Adrenal gland (tissue), 12 donors: ENCODE measurements around the gene CIAO3. TPM values are rescaled to one million over a fixed set of nuclear protein-coding genes. Genes with fewer than 3 reads are reported as not detected.

Experiments used
- DNase-seq, 7 donors: peaks; one replicate each; pipeline ENCODE4 v3.0.0-alpha.2; 2019 to 2020
- H3K27ac ChIP-seq, 5 donors: fragments of 200-600 bp; sonication (generic) in 4 of 5; 1 replicate in 3 of 5; 2 replicates in 2 of 5; pipeline versions ENCODE4 v1.5.1 to v1.8.0; 2016 to 2020; ENCODE audit warnings: mild to moderate bottlenecking in 1 of 5
- H3K27me3 ChIP-seq: fragments of 200-600 bp; 2 replicates; pipeline ENCODE4 v1.8.0; 2021
- H3K36me3 ChIP-seq, 2 donors: fragments of 200-600 bp; replicated peaks in 1 of 2; 1 replicate in 1 of 2; 2 replicates in 1 of 2; pipeline versions ENCODE4 v1.5.1 to v1.8.0; 2018 to 2022
- H3K4me1 ChIP-seq, 2 donors: fragments of 200-600 bp; replicated peaks in 1 of 2; 1 replicate in 1 of 2; 2 replicates in 1 of 2; pipeline versions ENCODE4 v1.5.1 to v1.8.0; 2018 to 2021
- H3K4me3 ChIP-seq, 4 donors: fragments of 200-600 bp; sonication (generic) in 3 of 4; one replicate each; pipeline ENCODE4 v1.5.1; 2016 to 2018
- H3K9me3 ChIP-seq, 3 donors: fragments of 200-600 bp; sonication (generic) in 1 of 3; replicated peaks in 1 of 3; 1 replicate in 2 of 3; 2 replicates in 1 of 3; pipeline versions ENCODE4 v1.5.1 to v1.8.0; 2016 to 2021
- POLR2A ChIP-seq, 2 donors: fragments of 450-650 bp; IDR thresholded peaks; one replicate each; pipeline ENCODE4 v1.6.1; 2017; ENCODE audit warnings: antibody characterized with exemption in 2 of 2, mild to moderate bottlenecking in 2 of 2, moderate library complexity in 1 of 2
- WGBS, 4 donors: extraction: QIAGEN DNeasy Blood & Tissue Kit in 2 of 4; methylation state at CpG; one replicate each; pipeline versions ENCODE4 v1.1.5 to v1.1.7; 2013 to 2017; 5-methylcytosine and 5-hydroxymethylcytosine counted together
- intact Hi-C, 2 donors: fragments of 100-400 bp; cut with DNase I; formaldehyde crosslinking; loops; one replicate each; pipeline versions ENCODE4 v1.14.1 to v1.15.0; 2022 to 2023
- polyA plus RNA-seq, 3 donors: library from polyadenylated mRNA; stranded (reverse); fragments of 200-250 nt in 2 of 3; fragments of 350-450 nt in 1 of 3; fragmentation: Illumina TruSeq in 1 of 3; extraction: RNeasy Lipid Tissue Mini Kit (QIAGEN cat#74804) in 1 of 3; gene quantifications; one replicate each; pipeline ENCODE4 v1.2.3, GENCODE V29; 2013 to 2014
- total RNA-seq, 9 donors: library from RNA; depleted of rRNA in 4 of 9; stranded (reverse); fragments of >200 nt in 4 of 9; fragments of 120-200 nt in 1 of 9; fragmentation: NEBNext Ultra II Directional in 1 of 9; extraction: Animal tissue kit (Norgen Biotek cat#: 25700) in 1 of 9; gene quantifications; one replicate each; pipeline versions ENCODE4 v1.1.0 to v1.2.4, GENCODE V29; 2013 to 2023
- TF ChIP-seq, protein P1 (sequence below), 6 experiments: fragments of 450-650 bp in 4 of 6; fragments of 200-600 bp in 2 of 6; sonication (generic) in 1 of 6; IDR thresholded peaks; 1 replicate in 5 of 6; 2 replicates in 1 of 6; pipeline versions ENCODE4 v1.5.1 to v1.8.0; 2016 to 2021; ENCODE audit warnings: antibody characterized with exemption in 6 of 6, mild to moderate bottlenecking in 2 of 6, moderate library complexity in 1 of 6
- donor health status: healthy with polysubstance abuse.
- donor health status: Bipolar disorder and iron deficiency.
- donor health status: DM: yes; HTN: yes; CAD: no.
- donor health status: DM: no; HTN: no; CAD: no.
- donor health status: DM: no; HTN: no; CAD: no.
- donor health status: DM: yes; HTN: yes; CAD: no.

CIAO3 gene
- total and polyA plus RNA-seq, 12 donors = 8.9 to 99.4 (median 29.5) TPM

DNA sequence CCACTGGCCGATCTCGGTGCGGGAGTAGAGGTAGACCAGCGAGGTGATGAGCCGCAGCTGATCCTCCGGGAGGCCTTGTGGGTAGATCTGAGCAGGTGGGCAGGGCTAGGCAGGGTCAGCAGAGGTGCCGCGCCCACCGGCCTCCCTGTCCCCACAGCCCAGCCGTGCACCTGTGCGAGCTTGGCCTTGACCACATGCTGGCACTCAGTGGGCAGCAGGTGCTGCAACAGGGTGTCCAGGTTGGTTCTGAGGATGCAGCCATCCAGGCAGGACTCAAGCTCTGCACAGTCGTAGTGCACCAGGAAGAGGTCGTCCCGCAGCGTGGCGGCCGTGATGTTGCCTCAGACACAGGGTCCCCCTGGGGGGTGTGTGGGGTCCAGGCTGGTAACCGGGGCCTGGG lies 32.2 kb upstream of the CIAO3 start:
- H3K27me3 ChIP-seq = no peaks in the 10 kb centered on the region
- WGBS, 4 donors = 82 to 95% (median 87%) methylated on average over 6 to 18 of the region's 18 CpGs
- no peak for TF ChIP-seq POLR2A (IDR thresholded peaks at IDR 0.05)
- TF ChIP-seq, protein P1, sequence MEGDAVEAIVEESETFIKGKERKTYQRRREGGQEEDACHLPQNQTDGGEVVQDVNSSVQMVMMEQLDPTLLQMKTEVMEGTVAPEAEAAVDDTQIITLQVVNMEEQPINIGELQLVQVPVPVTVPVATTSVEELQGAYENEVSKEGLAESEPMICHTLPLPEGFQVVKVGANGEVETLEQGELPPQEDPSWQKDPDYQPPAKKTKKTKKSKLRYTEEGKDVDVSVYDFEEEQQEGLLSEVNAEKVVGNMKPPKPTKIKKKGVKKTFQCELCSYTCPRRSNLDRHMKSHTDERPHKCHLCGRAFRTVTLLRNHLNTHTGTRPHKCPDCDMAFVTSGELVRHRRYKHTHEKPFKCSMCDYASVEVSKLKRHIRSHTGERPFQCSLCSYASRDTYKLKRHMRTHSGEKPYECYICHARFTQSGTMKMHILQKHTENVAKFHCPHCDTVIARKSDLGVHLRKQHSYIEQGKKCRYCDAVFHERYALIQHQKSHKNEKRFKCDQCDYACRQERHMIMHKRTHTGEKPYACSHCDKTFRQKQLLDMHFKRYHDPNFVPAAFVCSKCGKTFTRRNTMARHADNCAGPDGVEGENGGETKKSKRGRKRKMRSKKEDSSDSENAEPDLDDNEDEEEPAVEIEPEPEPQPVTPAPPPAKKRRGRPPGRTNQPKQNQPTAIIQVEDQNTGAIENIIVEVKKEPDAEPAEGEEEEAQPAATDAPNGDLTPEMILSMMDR (IDR thresholded peaks at IDR 0.05) = no peak

DNA sequence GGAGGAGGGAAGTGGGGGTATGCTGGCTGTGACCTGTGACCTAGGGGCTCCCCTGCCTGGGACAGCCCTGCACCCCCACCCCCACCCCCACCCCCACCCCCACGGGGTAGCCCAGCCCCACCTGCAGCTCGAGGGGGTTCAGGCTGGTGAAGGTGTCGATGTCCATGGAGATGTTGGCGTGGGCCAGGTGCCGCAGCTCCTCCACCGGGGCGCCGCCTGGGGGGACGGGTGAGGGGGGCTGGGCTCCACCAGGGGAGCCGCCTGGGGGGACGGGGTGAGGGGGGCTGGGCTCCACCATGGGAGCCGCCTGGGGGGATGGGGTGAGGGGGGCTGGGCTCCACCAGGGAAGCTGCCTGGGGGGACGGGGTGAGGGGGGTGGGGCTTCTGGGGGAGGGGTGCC lies 29.6 kb upstream of the CIAO3 start:
- no peak overlapping the region for H3K4me3 ChIP-seq
- intact Hi-C loops = no loop called here
- no peak overlapping the region for H3K27ac ChIP-seq
- H3K9me3 ChIP-seq = no peaks in the 10 kb centered on the region
- no peak for DNase-seq
- H3K4me1 ChIP-seq = no peaks in the 10 kb centered on the region
- no peaks in the 10 kb centered on the region for H3K27me3 ChIP-seq
- TF ChIP-seq, protein P1 (IDR thresholded peaks at IDR 0.05) = no peak
- TF ChIP-seq POLR2A (IDR thresholded peaks at IDR 0.05) = no peak
- 40 to 72% (median 72%) methylated on average over 1 to 12 of the region's 13 CpGs; no CpG with 5 or more reads in 1 of the 4 donors for WGBS, 4 donors
- no peaks in the 10 kb centered on the region for H3K36me3 ChIP-seq

More for the DNA sequence above, 32.2 kb upstream of the CIAO3 start:
- DNase-seq = no peak
- Histone ChIP-seq H3K27ac (no peak overlapping the region), H3K36me3 (no peaks in the 10 kb centered on the region), H3K4me1 (no peaks in the 10 kb centered on the region), H3K9me3 (no peaks in the 10 kb centered on the region), H3K4me3 (no peak overlapping the region)
- intact Hi-C loops = no loop called here

DNA sequence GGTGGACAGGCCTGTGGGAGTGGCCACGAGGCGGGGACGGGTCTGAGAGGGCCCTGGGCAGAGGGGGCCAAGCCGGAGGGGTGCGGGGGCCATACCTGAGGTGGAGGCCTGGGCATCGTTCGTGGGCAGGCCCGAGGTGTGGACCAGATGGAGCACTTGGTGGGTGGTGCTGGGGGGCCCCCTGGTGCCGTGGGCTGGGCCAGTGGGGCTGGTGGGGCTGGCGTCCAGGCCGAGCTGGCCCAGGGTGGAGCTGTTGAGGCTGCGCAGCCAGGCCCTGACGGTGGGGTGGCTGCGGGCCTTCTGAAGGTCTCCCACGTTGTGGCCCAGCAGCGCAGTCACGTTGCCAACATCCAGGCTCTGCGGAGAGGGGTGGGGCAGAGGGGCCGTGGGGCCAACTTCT lies 29.1 kb upstream of the CIAO3 start:
- Histone ChIP-seq H3K27me3 (no peaks in the 10 kb centered on the region), H3K36me3 (no peaks in the 10 kb centered on the region), H3K4me1 (no peaks in the 10 kb centered on the region), H3K9me3 (no peaks in the 10 kb centered on the region), H3K4me3 (no peak overlapping the region), H3K27ac (no peak overlapping the region)
- DNase-seq = no peak
- no peak for TF ChIP-seq POLR2A (IDR thresholded peaks at IDR 0.05)
- TF ChIP-seq, protein P1 (IDR thresholded peaks at IDR 0.05) = no peak
- intact Hi-C loops = no loop called here
- WGBS, 4 donors = 40 to 90% (median 78%) methylated on average over 4 to 19 of the region's 19 CpGs

DNA sequence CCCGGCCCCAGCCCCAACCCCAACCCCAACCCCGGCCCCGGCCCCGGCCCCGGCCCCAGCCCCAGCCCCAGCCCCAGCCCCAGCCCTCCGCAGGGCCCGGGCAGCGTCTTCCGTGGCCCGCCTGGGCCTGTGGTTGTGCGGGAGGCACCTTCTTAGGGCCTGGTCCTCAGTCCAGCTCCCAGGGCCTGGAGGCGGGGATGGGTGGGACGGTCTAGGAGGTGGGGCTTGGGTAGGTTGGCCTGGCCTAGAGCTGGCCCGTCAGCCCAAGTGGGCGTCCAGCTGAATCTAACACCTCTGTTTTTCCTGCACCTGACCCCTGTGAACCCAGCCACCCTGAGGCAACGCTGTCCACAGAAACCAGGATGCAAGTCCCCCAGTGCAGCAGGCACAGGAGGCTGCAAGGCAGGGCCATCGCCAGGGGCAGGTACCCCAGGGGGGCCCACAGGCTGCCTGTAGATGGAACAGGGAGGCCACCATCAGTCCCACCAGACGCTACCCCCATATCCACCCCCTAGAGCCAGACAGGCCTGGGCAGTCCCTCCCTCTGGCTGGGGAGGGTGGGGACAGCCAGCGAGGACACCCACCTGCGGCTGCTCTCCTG lies 28.5 kb upstream of the CIAO3 start:
- H3K27me3 ChIP-seq = no peaks in the 10 kb centered on the region
- H3K36me3 ChIP-seq = no peaks in the 10 kb centered on the region
- WGBS, 4 donors = 40 to 73% methylated on average over 20 of the region's 20 CpGs; no CpG with 5 or more reads in 2 of the 4 donors
- TF ChIP-seq POLR2A (IDR thresholded peaks at IDR 0.05) = no peak
- TF ChIP-seq, protein P1 (IDR thresholded peaks at IDR 0.05) = no peak
- intact Hi-C loops = no loop called here
- H3K9me3 ChIP-seq = no peaks in the 10 kb centered on the region
- H3K27ac ChIP-seq = no peak overlapping the region
- H3K4me1 ChIP-seq = no peaks in the 10 kb centered on the region
- no peak overlapping the region for H3K4me3 ChIP-seq
- DNase-seq = no peak
